HG03159 (cell line): Measurements from ENCODE around the gene ANKH.
"Not testable (repeated sequence)": the region's sequence is repeated elsewhere in the genome, so short reads cannot be mapped to it uniquely, and the experiment has no call there.

Experiments
- ATAC-seq: cut with Tn5 transposase; IDR thresholded peaks from one replicate; pipeline ENCODE4 v1.9.1; 2021; ENCODE audit warnings: mild to moderate bottlenecking, moderate library complexity; ENCODE audit not compliant: unreplicated experiment

Gene ANKH

DNA sequence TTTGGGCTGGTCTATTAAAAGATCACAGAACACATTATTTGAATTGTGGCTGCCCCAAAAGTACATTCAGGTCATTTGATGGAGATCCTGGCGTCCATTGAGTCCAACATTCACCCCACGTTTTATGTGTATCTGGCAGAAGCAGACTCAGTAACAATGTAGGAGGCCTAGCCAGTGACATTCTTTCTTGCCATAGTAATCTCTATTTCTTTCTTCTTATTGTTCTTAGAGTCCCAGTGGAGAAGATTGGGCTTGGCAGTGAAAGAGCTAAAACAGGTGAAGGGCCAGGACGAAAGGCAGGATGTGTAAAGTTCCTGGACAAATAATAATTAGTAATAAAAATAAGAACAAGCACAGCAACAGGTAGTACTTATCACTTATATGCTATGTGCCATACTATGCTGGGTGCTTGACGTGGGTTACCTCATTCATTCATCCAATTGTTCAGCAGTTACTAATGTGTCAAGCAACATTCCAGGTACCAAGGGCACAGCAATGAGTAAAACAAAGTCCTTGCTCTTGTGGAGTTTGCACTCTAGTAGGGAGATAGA, 12.6 kb upstream of the ANKH start:
- ATAC-seq, result no peak

- no peak for ATAC-seq
These were observed 11.3 kb upstream of the ANKH start for GRCh38 chr5:14882658-14883580.

GRCh38 chr5:14881826-14882225, 10.2 kb upstream of the ANKH start:
- no peak for ATAC-seq

- ATAC-seq, result no peak
These were observed 9.1 kb upstream of the ANKH start for GRCh38 chr5:14880688-14881087.

GRCh38 chr5:14879937-14880589, 8.5 kb upstream of the ANKH start:
- no peak for ATAC-seq

DNA sequence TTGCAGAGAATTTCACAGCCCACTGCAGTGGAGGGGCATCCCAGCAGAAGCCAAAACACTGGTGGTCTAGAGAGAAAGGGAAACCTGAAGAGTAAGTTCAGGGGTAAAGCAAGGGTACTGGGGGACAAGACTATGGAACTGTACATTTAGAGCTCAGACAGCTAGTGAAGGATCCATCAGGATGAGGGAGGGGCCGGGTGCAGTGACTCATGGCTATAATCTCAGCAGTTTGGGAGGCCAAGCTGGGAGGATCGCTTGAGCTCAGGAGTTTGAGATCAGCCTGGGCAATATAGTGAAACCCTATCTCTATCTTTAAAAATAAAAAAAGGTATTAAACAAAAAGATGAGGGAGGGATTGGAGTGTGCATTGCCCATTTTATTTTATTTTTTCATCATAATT, 7.8 kb upstream of the ANKH start:
- ATAC-seq, result no peak

DNA sequence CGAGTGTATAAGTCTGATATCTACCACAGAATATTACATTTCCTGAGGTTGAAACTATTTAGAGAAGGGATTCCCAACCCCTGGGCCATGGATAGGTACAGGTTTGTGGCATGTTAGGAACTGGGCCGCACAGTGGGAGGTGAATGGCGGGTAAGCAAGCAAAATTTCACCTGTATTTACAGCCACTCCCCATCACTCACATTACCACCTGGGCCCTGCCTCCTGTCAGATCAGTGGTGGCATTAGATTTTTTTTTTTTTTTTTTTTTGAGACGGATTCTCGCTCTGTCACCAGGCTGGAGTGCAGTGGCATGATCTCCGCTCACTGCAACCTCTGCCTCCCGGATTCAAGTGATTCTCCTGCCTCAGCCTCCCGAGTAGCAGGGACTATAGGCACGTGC, 6.6 kb upstream of the ANKH start:
- not testable (repeated sequence) for ATAC-seq

DNA sequence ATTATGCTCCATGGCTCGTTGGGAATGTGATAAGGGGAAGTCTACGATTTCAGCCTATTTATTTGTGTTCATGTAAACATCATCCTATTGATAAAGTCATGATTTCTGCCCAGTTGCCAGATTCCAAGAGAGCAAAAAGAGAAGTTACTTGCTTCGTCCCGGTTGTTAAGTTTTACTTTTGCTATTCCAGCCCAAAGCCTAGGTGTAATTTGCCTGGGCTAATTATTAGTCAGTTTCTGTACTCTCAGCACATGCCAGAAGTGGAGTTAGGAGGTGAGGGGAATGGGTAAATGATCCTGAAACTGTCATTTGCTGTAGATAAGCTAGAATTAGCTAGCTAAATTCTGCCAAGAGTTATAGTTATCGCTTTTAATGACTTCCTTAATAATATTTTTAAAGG, 4.5 kb upstream of the ANKH start:
- ATAC-seq, result no peak

DNA sequence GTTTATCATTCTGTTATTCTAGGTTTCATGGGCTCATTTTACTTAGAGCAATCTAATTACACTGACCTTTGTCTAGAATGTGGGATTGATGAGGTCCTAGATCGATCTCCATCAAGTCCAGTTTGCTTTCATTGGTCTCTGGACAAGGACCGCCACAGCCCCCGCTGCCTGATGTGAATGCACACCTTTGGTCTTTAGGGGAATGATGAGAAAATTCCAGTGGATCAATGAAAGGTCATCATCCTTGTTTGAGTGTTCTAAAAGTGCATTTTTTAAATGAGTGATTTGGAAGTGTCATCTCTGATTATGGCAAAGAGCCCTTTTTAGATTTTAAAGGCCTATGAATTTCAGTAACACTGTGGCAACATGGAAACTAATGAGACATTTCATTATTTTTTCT, 2.2 kb upstream of the ANKH start:
- ATAC-seq, result no peak

DNA sequence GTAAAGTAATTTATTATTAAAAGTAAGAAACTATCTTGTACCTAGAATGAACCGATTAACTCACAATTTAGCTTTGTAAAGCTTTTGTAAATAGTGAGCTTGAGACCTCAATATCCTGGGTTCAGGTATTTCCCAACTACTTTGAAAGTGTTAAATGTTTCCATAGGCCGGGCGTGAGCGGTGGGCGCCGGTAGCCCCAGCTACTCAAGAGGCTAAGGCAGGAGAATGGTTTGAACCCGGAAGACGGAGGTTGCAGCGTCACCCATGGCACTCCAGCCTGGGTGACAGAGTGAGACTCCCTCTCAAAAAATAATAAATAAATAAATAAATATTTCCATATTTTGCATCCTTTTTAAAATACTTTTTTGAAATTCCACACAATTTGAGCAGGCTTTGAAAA, 1.5 kb upstream of the ANKH start:
- ATAC-seq, result no peak

- ATAC-seq, result peak; percentile 36
These were observed 752 bp upstream of the ANKH start for GRCh38 chr5:14872070-14872989.

DNA sequence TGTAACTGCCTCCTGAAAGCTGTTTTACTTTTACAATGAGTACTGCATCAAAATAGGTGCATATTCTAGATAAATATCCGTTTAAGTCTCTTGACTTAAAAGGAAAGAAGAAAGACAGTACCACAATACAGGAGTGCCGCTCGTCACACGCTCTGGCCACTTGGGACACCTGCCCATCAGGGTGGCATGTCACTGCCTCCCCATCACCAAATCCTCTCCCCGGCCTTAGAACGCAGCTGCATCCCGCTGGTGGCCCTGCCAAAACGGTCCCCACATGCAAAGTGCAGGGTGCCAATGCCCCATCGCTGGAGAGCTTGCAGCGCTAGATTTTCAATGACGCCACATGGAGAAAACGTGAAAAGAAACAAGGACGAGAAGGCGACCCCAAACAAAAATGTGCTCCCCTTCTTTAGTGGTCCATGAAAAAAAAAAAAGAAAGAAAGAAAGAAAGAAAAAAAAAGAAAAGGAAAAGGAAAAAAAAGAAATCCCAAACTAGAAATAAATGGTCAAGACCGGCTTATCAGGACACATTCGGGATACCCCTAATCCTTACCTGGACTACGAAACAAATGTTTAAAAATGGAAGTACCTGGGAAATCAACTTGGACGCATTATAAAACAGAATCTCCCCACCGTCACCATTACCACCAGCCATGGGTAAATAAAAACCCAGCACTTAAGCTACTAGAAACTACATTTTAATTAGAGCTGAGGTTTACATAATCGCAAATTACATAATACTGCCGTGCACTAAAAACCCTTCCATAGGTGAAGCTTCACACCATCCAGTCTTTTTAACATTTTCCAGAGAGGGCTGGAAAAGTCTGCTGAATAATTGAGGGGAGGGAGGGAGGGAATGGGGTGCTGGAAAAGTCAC, 1.0 kb downstream of the ANKH start:
- no peak for ATAC-seq

- ATAC-seq, result no peak
These were observed 1.9 kb downstream of the ANKH start for GRCh38 chr5:14869668-14870164.

DNA sequence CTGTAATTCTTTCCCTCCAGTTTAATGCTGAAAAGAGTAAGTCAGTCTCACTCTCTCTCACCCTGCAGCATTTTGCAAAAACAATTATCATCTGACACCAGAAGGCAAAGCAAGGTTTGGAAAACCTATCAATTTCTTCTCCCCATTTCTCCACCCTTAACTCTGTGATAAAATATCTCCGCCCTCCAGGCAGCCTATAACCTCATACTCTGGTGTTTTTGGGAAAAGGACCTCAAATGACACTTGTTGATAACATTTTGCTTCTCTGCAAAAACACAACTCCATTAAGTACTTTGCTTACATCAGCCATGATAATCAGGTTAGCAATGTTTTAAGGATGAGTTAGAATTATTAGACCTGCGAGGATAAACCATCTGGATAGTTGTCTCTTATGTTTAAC, 2.3 kb downstream of the ANKH start:
- ATAC-seq, result no peak

DNA sequence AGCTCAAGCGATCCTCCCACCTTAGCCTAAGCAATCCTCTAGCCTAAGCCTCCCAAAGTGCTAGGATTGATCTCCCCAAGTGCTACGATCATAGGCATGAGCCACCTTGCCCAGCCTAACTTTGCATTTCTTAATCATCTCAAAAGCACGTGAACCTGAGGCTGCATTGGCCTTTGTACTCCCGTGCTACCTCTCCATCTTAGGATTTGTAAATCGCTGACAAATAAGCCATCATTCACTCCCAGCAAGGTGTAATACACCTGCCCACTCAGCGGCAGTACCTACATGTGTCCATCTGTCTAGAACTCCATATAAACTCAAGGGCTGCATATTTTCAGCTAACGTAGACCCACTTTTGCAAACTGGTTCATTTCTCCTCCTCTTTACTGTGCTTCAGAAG, 2.8 kb downstream of the ANKH start:
- no peak for ATAC-seq

DNA sequence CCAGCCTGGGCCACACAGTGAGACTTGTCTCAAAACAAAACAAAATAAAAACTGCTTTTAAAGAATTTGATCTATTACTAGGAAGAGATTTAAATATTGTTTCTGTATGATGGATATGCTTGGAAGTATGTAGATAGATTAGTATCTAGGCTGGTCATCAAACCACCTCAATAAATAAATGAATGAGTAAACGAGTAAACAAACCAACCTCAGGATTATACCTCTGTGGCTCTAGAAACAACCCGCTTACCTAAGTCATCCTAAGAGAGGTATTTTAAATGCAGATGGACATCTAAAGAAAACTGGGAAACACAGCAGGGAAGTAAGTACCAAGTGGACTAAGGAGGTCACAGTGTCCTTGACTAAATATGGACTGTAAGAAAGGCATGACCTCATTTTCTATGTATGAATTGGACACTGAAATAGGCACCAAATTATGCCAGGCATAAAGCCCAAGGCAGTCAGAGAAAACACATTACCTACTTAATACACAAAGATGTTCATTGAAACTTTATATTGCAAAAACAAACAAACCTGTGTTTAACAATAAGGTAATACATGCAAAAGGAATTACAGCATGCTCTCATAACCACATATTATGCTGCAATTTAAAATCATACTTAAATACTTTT, 7.3 kb downstream of the ANKH start:
- no peak for ATAC-seq

- no peak for ATAC-seq
These were observed 8.5 kb downstream of the ANKH start for GRCh38 chr5:14863105-14863504.

DNA sequence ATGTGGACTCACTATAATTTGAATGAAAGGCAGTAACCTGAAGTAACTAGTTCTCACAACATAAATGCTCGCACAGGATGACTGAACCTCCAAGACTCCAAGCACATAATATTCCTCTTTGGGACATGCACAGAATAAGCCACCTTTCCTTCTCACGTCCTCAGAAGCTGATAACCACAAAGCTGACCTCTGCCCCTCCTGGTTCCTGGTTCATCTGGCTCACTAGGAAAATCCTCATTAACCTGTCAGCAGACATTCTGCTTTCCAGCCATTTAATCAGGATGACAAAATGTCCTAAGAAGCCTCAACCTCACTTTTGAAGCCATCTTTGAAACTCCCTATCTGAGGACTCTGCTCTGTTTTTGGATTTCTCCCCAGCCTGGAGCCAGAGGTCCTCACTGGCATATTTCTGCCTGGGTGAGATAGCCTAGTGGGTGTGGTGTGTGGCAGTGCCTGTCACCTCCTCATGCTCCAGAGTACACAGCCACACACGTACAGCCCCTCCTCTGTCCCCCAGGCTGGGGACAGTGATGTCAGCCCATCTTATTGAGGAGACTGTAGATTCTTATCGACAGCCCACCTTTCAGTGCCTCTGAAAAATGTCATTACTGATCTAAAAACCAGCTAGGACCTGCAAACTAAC, 10.3 kb downstream of the ANKH start:
- ATAC-seq, result no peak

DNA sequence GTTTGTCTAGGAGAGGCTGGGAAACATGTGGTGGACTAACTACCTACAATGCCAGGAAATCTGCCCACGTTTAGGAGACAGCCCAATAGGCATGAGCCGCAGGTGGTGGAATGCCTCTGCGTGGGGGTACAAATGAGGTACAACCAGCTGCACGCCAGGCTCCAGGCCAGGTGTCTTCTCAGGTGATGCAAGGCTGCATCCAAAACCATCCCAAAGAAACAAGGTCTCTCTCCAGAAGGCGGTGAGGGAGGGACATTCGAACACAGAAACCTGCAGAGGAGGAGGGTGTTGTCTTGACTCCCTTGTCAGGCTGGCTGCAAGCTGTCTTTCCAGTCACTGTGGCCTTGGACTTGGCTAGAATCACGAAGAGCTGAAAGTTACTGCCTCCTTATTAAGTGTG, 11.6 kb downstream of the ANKH start:
- no peak for ATAC-seq
